Aorta (tissue), 5 donors: ENCODE measurements around the gene THSD4. TPM values are rescaled to one million over a fixed set of nuclear protein-coding genes. Genes with fewer than 3 reads are reported as not detected.
"Not testable (repeated sequence)": the region's sequence is repeated elsewhere in the genome, so short reads cannot be mapped to it uniquely, and the experiment has no call there.

Experiments
- ATAC-seq: fragments of 200-7000 bp; cut with Tn5 transposase; one replicate; pipeline ENCODE4 v1.9.1; 2022; ENCODE audit warnings: moderate library complexity; ENCODE audit not compliant: low FRiP score
- DNase-seq, 2 donors: peaks; one replicate each; pipeline ENCODE4 v3.0.0-alpha.2; 2020
- H3K27ac ChIP-seq, 2 donors: one replicate each; pipeline ENCODE4 v1.5.1; 2013; ENCODE audit warnings: low read length in 2 of 2, mild to moderate bottlenecking in 2 of 2, moderate library complexity in 2 of 2, control low read depth in 1 of 2, inconsistent platforms in 1 of 2, low read depth in 1 of 2
- H3K27me3 ChIP-seq, 2 donors: one replicate each; pipeline ENCODE4 v1.6.1; 2013; ENCODE audit warnings: control low read depth in 1 of 2, low read length in 1 of 2, mild to moderate bottlenecking in 1 of 2, moderate library complexity in 1 of 2; ENCODE audit not compliant: insufficient read depth in 2 of 2, control insufficient read depth in 1 of 2
- H3K36me3 ChIP-seq, 2 donors: one replicate each; pipeline ENCODE4 v1.6.1; 2013; ENCODE audit warnings: control low read depth in 1 of 2, low read length in 1 of 2, mild to moderate bottlenecking in 1 of 2; ENCODE audit not compliant: insufficient read depth in 2 of 2, control insufficient read depth in 1 of 2
- H3K4me1 ChIP-seq, 2 donors: one replicate each; pipeline ENCODE4 v1.6.1; 2013; ENCODE audit warnings: low read length in 2 of 2, control low read depth in 1 of 2, mild to moderate bottlenecking in 1 of 2, moderate library complexity in 1 of 2; ENCODE audit not compliant: insufficient read depth in 2 of 2, control insufficient read depth in 1 of 2
- H3K4me3 ChIP-seq, 2 donors: one replicate each; pipeline ENCODE4 v1.5.1; 2013; ENCODE audit warnings: low read length in 2 of 2, control low read depth in 1 of 2, mild to moderate bottlenecking in 1 of 2
- H3K9me3 ChIP-seq: one replicate; pipeline ENCODE4 v1.6.1; 2013; ENCODE audit warnings: mild to moderate bottlenecking, low read length; ENCODE audit not compliant: control insufficient read depth
- WGBS, 2 donors: extraction: QIAGEN DNeasy Blood & Tissue Kit; methylation state at CpG; one replicate each; pipeline ENCODE4 v1.1.7; 2013; 5-methylcytosine and 5-hydroxymethylcytosine counted together
- intact Hi-C, 2 donors: fragments of 100-400 bp; cut with DNase I; formaldehyde crosslinking; loops; one replicate each; pipeline versions ENCODE4 v1.14.2 to v1.15.0; 2022
- polyA plus RNA-seq, 2 donors: library from polyadenylated mRNA; stranded (reverse); fragments of 200-250 nt; gene quantifications; one replicate each; pipeline ENCODE4 v1.2.3, GENCODE V29; 2013
- total RNA-seq, 2 donors: library from RNA; stranded (reverse); fragmentation: NEBNext Ultra II Directional; extraction: Animal tissue kit (Norgen Biotek cat#: 25700); gene quantifications; one replicate each; pipeline ENCODE4 v1.2.1, GENCODE V29; 2021
- donor health status: healthy with polysubstance abuse.
- donor health status: Bipolar disorder and iron deficiency.
- donor health status: DM: no; HTN: no; CAD: no.
- donor health status: DM: no; HTN: no; CAD: no.
- donor health status: DM: yes; HTN: yes; CAD: no.

Gene THSD4
- total and polyA plus RNA-seq, 4 donors, result 6.3 to 143 (median 30.3) TPM

DNA sequence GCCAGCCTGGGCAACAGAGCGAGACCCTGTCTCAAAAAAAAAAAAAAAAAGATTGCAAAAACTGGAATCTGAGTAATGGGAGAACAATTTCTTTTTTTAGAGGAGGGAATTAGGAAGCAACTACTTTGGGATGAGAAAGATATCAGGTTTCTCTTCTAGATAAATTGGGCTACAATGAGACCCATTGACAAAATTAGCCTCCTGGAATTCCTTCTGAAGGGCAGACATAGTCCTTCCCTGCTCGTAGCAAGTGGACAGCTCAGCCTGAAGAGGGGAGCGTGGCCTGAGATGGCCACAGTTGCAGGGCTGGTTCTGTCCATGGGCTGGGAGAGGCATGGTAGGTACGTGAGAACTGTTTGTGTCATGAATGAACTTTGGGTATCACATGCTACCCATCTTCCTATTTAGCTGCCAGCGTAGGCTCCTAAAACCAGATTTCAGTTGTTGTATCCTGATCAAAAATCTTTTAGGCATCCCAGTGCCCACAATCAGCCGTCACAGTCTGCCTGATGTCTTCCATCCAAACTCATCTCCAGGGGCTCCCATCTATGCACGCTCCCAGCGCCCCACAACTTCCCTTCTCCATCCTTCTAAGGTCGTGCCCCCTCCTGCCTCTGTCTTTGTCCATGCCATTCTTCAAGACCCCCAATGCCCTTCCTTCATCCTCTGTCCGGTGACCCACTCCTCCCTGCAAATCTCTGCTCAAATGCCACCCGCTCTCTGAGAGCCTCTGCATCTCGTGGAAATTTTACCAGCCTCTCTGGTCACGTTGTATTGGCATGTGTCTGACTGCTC, 603.0 kb downstream of the THSD4 start:
- H3K4me1 ChIP-seq, result peaks cover 2 to 5% of the 10 kb centered on the region in 2 donors
- intact Hi-C loops, result no loop called here
- H3K27ac ChIP-seq, result no peak overlapping the region
- no peak overlapping the region for H3K4me3 ChIP-seq
- no peaks in the 10 kb centered on the region for H3K27me3 ChIP-seq
- H3K36me3 ChIP-seq, result no peaks in the 10 kb centered on the region
- no peak for DNase-seq
- ATAC-seq, result no peak
- WGBS, 2 donors, result 84 to 89% methylated on average over 13 of the region's 13 CpGs
- H3K9me3 ChIP-seq, result no peaks in the 10 kb centered on the region

DNA sequence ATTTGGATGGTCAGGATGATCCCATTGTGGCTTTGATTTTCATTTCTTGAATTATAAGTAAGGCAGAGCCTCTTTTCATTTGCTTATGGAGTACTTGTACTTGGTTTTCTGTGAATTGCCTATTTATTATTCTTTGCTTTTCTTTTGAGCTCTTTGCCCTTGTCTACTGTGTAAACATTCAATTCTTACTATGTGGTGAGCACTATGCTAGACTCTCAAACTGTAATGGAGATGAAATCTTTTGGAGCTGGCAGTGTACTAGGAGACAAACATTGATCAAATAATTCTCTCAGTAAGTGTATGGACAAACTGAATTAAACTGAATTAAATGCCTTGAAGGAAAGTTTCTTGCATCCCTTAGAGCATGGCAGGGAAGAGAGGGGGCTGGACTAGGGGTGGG, 608.1 kb downstream of the THSD4 start:
- no peak for DNase-seq
- Histone ChIP-seq H3K4me3 (no peak overlapping the region), H3K36me3 (no peaks in the 10 kb centered on the region), H3K4me1 (peaks cover 2 to 8% of the 10 kb centered on the region in 2 donors), H3K27me3 (no peaks in the 10 kb centered on the region), H3K27ac (no peak overlapping the region), H3K9me3 (no peaks in the 10 kb centered on the region)
- no peak for ATAC-seq
- intact Hi-C loops, result loop anchor here in 1 of 2 donors (10.0 kb wide), 1 partner anchor 189 kb away; no protein-coding TSS in a partner anchor

DNA sequence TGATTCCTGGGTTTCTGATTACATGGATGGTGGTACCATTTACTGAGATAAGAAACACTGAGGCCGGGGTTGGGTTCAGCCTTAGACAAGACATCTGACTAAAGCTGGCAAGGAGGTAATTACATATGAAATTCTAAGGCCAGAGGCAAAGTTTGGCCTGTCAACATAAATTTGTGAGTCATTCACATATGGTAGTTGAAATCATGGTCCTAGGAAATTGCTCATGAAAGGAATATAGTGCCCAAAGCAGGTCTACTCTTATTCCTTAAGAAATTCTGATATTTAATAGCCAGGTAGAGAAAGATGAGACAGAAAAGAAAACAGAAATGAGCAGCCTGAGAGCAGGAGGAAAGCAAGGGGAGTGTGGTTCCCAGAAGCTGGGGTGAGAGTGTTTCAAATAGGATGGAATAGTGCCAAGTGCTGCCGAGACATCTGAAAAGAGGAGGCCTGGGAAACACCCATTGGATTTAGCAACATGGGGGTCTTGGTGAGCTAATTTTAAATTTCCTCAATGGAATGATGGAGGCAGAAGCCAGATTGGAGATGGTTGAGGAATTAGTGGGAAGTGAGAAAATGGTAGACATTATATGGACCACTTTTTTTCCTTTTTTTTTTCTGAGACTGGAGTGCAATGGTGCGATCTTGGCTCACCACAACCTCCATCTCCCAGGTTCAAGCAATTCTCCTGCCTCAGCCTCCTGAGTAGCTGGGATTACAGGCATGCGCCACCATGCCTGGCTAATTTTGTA, 610.1 kb downstream of the THSD4 start:
- not testable (repeated sequence) for H3K9me3 ChIP-seq, H3K36me3 ChIP-seq, ATAC-seq, H3K4me1 ChIP-seq, DNase-seq, H3K4me3 ChIP-seq, H3K27me3 ChIP-seq, H3K27ac ChIP-seq
- intact Hi-C loops, result loop anchor here in 1 of 2 donors (10.0 kb wide), 1 partner anchor 191 kb away; no protein-coding TSS in a partner anchor
- 90 to 94% methylated on average over 4 of the region's 4 CpGs for WGBS, 2 donors

DNA sequence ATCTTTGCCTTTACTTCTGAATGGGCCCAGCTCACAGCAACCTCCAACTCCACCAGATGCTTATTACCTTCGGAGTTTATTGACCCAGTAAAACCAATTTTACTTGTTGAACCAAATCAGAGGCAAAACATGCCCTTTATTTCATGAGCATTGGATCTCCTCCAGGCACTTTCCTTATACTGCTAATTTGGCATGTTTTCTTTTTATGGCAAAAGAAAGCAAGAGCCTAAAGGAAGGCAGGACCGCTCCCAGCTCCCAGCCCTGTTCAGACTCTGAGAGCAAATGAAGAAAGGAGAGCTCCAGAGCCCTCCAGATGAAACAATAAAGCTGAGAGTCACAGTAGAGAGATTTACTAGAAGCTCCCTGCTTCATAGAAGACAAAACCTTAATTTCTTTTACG, 613.6 kb downstream of the THSD4 start:
- intact Hi-C loops, result loop anchor here in 1 of 2 donors (10.0 kb wide), 1 partner anchor 194 kb away; no protein-coding TSS in a partner anchor
- H3K36me3 ChIP-seq, result no peaks in the 10 kb centered on the region
- no peak overlapping the region for H3K4me3 ChIP-seq
- DNase-seq (no peak), ATAC-seq (no peak)
- H3K27ac ChIP-seq, result no peak overlapping the region
- H3K4me1 ChIP-seq, result peaks cover 0 to 10% of the 10 kb centered on the region in 2 donors
- 76 to 83% methylated on average over 3 of the region's 3 CpGs for WGBS, 2 donors
- no peaks in the 10 kb centered on the region for H3K9me3 ChIP-seq
- no peaks in the 10 kb centered on the region for H3K27me3 ChIP-seq

DNA sequence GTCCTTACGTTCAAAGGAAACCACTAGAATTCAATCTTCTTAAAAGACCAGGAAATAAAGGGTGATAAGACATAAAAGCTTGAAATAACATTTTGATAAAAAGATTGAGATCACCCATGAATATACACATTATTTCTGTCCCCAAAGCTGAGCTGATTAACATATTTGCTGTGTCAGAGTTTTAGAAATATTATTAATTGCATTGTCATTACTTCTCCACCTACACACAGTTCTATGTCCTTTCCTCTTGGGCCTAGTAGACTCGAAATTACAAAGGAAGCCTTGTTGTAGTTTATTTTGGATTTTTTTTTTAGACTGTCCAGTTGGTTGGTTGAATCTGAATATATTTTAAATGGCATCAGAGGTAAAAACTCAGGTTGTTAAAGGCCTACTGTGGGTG, 614.0 kb downstream of the THSD4 start:
- DNase-seq, result no peak
- no peaks in the 10 kb centered on the region for H3K27me3 ChIP-seq
- peaks cover 0 to 10% of the 10 kb centered on the region in 2 donors for H3K4me1 ChIP-seq
- H3K27ac ChIP-seq, result no peak overlapping the region
- H3K36me3 ChIP-seq, result no peaks in the 10 kb centered on the region
- ATAC-seq, result no peak
- H3K4me3 ChIP-seq, result no peak overlapping the region
- intact Hi-C loops, result loop anchor here in 1 of 2 donors (10.0 kb wide), 1 partner anchor 195 kb away; no protein-coding TSS in a partner anchor
- WGBS, 2 donors, result 41 to 61% methylated on average over 2 of the region's 2 CpGs
- H3K9me3 ChIP-seq, result no peaks in the 10 kb centered on the region

DNA sequence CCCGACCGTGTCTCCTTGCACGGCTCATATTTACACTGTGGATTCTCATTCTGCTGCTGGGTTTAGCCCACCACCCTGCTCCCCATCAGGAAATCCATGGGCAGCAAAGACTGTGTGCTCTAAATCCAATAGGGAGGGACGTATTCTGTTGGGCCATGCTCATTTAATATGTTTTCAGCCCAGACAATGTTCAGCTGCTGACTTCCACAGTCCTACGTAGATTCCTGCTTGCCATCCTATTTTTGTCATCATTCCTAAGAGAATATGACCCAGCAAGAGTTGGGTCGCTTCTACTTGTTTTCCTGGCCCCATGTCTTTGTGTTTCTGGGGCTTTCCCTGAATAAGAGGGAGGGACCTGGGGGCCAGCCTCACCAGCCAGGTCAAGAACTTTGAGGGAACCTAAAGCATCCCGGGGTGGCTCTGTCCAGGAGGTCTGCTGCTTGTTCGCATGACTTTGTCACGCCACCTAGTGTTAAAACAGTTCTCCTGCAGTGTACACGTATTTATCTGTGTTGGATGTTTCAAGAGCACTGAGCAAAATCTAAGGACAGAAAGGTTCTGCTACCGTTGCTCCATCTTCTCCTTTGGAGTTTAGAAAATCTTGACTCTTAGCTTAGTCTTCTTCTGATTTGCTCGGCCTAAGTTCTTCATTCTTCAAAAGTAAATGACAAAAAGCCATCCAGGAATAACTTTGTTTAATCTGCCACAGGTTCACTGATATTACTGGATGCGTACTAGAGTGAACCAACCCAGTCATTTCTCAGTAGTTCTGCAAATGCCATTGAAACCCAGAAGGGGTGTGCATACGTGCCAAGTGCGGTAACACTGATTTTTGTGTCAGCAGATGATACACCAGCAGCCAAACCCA, 615.2 kb downstream of the THSD4 start:
- no peak overlapping the region for H3K27ac ChIP-seq
- no peaks in the 10 kb centered on the region for H3K9me3 ChIP-seq
- H3K4me1 ChIP-seq, result peaks cover 0 to 10% of the 10 kb centered on the region in 2 donors
- no peaks in the 10 kb centered on the region for H3K36me3 ChIP-seq
- intact Hi-C loops, result loop anchor here (2.0 to 10.0 kb wide), 3 partner anchors 196 to 283 kb away; no protein-coding TSS in a partner anchor
- H3K4me3 ChIP-seq, result no peak overlapping the region
- ATAC-seq (peak; percentile 84), DNase-seq (no peak)
- WGBS, 2 donors, result 24 to 35% methylated on average over 15 of the region's 15 CpGs
- H3K27me3 ChIP-seq, result no peaks in the 10 kb centered on the region

DNA sequence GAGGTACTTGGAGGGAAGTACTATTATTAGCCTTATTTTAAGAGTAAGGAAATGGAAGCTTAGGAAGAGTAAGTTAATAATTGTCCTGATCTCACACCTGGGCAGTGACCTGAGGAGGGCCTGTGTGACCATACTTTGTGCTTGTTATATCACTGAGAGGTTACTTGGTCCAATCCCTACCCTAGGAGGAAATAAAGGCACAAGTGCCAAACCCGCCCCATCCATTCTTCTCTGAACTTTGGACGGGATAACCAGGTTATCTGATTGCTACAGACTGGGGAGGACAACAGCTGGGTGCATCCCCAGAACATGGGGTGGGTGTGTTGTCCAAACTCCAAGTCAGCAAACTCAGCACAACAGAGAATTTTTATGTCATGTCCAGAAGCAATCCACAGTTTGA, 617.4 kb downstream of the THSD4 start:
- no peak overlapping the region for H3K4me3 ChIP-seq
- no peaks in the 10 kb centered on the region for H3K9me3 ChIP-seq
- no peak overlapping the region for H3K27ac ChIP-seq
- no peaks in the 10 kb centered on the region for H3K27me3 ChIP-seq
- 81 to 82% methylated on average over 2 of the region's 2 CpGs for WGBS, 2 donors
- no peaks in the 10 kb centered on the region for H3K36me3 ChIP-seq
- peaks cover 0 to 9% of the 10 kb centered on the region in 2 donors for H3K4me1 ChIP-seq
- intact Hi-C loops, result loop anchor here in 1 of 2 donors (5.0 to 10.0 kb wide), 2 partner anchors 198 to 285 kb away; no protein-coding TSS in a partner anchor
- ATAC-seq (no peak), DNase-seq (no peak)

DNA sequence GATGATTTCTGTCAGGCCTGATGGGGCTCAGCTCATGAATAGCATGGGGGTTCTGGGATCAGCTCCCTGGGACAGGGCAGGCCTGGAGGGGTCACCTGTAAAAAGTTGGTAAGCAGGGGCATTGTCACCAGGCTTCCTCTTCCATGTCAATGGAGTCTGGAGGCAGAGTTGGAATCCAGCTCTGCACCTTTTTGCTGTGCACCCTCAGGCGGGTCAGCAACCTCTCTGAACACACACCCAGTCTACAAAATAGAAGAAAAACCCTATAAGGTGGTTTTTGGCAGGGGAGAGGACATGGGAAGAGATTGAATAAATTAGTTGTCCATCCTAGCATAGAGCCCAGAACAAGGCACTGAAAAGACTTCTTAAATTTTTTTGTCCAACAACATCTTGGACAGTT, 617.9 kb downstream of the THSD4 start:
- H3K9me3 ChIP-seq, result no peaks in the 10 kb centered on the region
- peaks cover 0 to 4% of the 10 kb centered on the region in 2 donors for H3K4me1 ChIP-seq
- H3K27ac ChIP-seq, result no peak overlapping the region
- no peak for DNase-seq
- no peaks in the 10 kb centered on the region for H3K27me3 ChIP-seq
- intact Hi-C loops, result loop anchor here in 1 of 2 donors (5.0 to 10.0 kb wide), 2 partner anchors 198 to 286 kb away; no protein-coding TSS in a partner anchor
- H3K36me3 ChIP-seq, result no peaks in the 10 kb centered on the region
- H3K4me3 ChIP-seq, result no peak overlapping the region
- 94 to 96% methylated on average over 1 of the region's 1 CpG for WGBS, 2 donors
- no peak for ATAC-seq
